H1 (cell line): ENCODE results near the gene VPREB1. TPM values are rescaled to one million over a fixed set of nuclear protein-coding genes. Genes with fewer than 3 reads are reported as not detected.
"Not testable (repeated sequence)": the region's sequence is repeated elsewhere in the genome, so short reads cannot be mapped to it uniquely, and the experiment has no call there.

Experiments used
- CTCF ChIA-PET: fragments of 300-600 bp; sonication (Branson Sonifier 250); formaldehyde crosslinking; loops from one replicate; lab custom pipeline; 2021; ENCODE audit not compliant: partially characterized antibody; lab: Charles Lee
- POLR2A ChIA-PET: fragments of 300-600 bp; sonication (Branson Sonifier 250); formaldehyde crosslinking; loops from one replicate; lab custom pipeline; 2021; ENCODE audit warnings: inconsistent platforms; ENCODE audit not compliant: partially characterized antibody; lab: Charles Lee
- DNase-seq, 2 experiments: peaks; one replicate each; pipeline versions ENCODE4 v3.0.0 to v3.0.0-alpha.2; 2010 to 2022; ENCODE audit warnings: low spot score in 2 of 2, low read depth in 1 of 2, mixed read lengths in 1 of 2
- FAIRE-seq: peaks from 2 replicates; lab custom pipeline; 2011; peaks lifted over from hg19 to GRCh38; lab: Jason Lieb, UNC
- H2AFZ ChIP-seq: 2 replicates; pipeline ENCODE4 v1.8.1; 2012; ENCODE audit warnings: low read length, inconsistent platforms
- H2AK5ac ChIP-seq: 2 replicates; pipeline ENCODE4 v1.6.1; 2013; ENCODE audit warnings: low read depth, low read length
- H2BK120ac ChIP-seq: replicated peaks from 2 replicates; pipeline ENCODE3; 2013; ENCODE audit warnings: low read depth, low read length, inconsistent platforms
- H2BK12ac ChIP-seq: 2 replicates; pipeline ENCODE4 v1.6.1; 2013; ENCODE audit warnings: low read depth, low read length
- H2BK15ac ChIP-seq: 2 replicates; pipeline ENCODE4 v1.6.1; 2013; ENCODE audit warnings: low read length
- H2BK20ac ChIP-seq: 2 replicates; pipeline ENCODE4 v1.6.1; 2013; ENCODE audit warnings: low read length
- H2BK5ac ChIP-seq: 2 replicates; pipeline ENCODE4 v1.6.1; 2013; ENCODE audit warnings: low read depth, low read length
- H3K14ac ChIP-seq: 2 replicates; pipeline ENCODE4 v1.6.1; 2013; ENCODE audit warnings: inconsistent platforms; ENCODE audit not compliant: insufficient read length
- H3K18ac ChIP-seq: 2 replicates; pipeline ENCODE4 v1.6.1; 2013; ENCODE audit warnings: low read length; ENCODE audit errors: extremely low read depth
- H3K23ac ChIP-seq: 2 replicates; pipeline ENCODE4 v1.6.1; 2013; ENCODE audit warnings: inconsistent platforms; ENCODE audit not compliant: insufficient read length
- H3K23me2 ChIP-seq: 2 replicates; pipeline ENCODE4 v1.6.1; 2013; ENCODE audit warnings: low read depth, low read length
- H3K27ac ChIP-seq: 2 replicates; pipeline ENCODE4 v1.6.1; 2011; ENCODE audit warnings: low read depth, low read length, inconsistent platforms
- H3K27me3 ChIP-seq, 4 experiments: replicated peaks in 1 of 4; 1 replicate in 1 of 4; 2 replicates in 3 of 4; pipeline versions ENCODE4 v1.6.1 to v1.8.1; 2011 to 2013; ENCODE audit warnings: low read length in 3 of 4, mild to moderate bottlenecking in 3 of 4, inconsistent platforms in 2 of 4, mixed read lengths in 2 of 4, moderate library complexity in 1 of 4; ENCODE audit not compliant: control insufficient read depth in 3 of 4, insufficient read depth in 3 of 4; ENCODE audit errors: extremely low read depth in 1 of 4
- H3K36me3 ChIP-seq, 4 experiments: 2 replicates each; pipeline versions ENCODE4 v1.6.1 to v1.8.1; 2011 to 2013; ENCODE audit warnings: mild to moderate bottlenecking in 4 of 4, low read length in 3 of 4, moderate library complexity in 2 of 4, control low read depth in 1 of 4, inconsistent platforms in 1 of 4; ENCODE audit not compliant: insufficient read depth in 4 of 4, control insufficient read depth in 2 of 4
- H3K4ac ChIP-seq: replicated peaks from 2 replicates; pipeline ENCODE3; 2013; ENCODE audit warnings: low read length, low read depth, mixed read lengths, inconsistent platforms; ENCODE audit not compliant: insufficient read length
- H3K4me1 ChIP-seq, 4 experiments: replicated peaks in 1 of 4; 1 replicate in 1 of 4; 2 replicates in 3 of 4; pipeline versions ENCODE4 v1.6.1 to v1.8.1; 2011 to 2013; ENCODE audit warnings: low read length in 3 of 4, inconsistent platforms in 2 of 4, mixed read lengths in 1 of 4; ENCODE audit not compliant: insufficient read depth in 4 of 4, control insufficient read depth in 3 of 4
- H3K4me2 ChIP-seq, 2 experiments: 2 replicates each; pipeline versions ENCODE4 v1.6.1 to v1.8.1; 2011 to 2013; ENCODE audit warnings: low read depth in 2 of 2, low read length in 2 of 2, control low read depth in 1 of 2, inconsistent platforms in 1 of 2, mild to moderate bottlenecking in 1 of 2; ENCODE audit not compliant: insufficient read depth in 1 of 2
- H3K4me3 ChIP-seq, 4 experiments: fragments of 200-600, 300-600 bp in 1 of 4; sonication (generic), shearing (Covaris generic), sonication (Bioruptor Twin) in 1 of 4; 2 replicates each; pipeline versions ENCODE4 v1.5.1 to v1.8.1; 2011 to 2016; ENCODE audit warnings: low read length in 4 of 4, low read depth in 3 of 4, control low read depth in 2 of 4, inconsistent platforms in 2 of 4, mild to moderate bottlenecking in 2 of 4, mixed read lengths in 1 of 4, moderate library complexity in 1 of 4; ENCODE audit not compliant: insufficient read depth in 2 of 4; ENCODE audit errors: extremely low read depth in 1 of 4
- H3K56ac ChIP-seq: replicated peaks from 2 replicates; pipeline ENCODE3; 2013; ENCODE audit warnings: low read depth, mild to moderate bottlenecking, mixed read lengths, low read length, inconsistent platforms; ENCODE audit not compliant: insufficient read length
- H3K79me1 ChIP-seq: 2 replicates; pipeline ENCODE4 v1.6.1; 2013; ENCODE audit warnings: low read depth, low read length, control low read depth
- H3K79me2 ChIP-seq, 2 experiments: 2 replicates each; pipeline versions ENCODE4 v1.6.1 to v1.8.1; 2012 to 2013; ENCODE audit warnings: low read length in 2 of 2, mild to moderate bottlenecking in 2 of 2, inconsistent platforms in 1 of 2; ENCODE audit not compliant: insufficient read depth in 2 of 2, control insufficient read depth in 1 of 2
- H3K9ac ChIP-seq, 4 experiments: replicated peaks in 1 of 4; 1 replicate in 1 of 4; 2 replicates in 3 of 4; pipeline versions ENCODE4 v1.6.1 to v1.8.1; 2011 to 2013; ENCODE audit warnings: low read depth in 3 of 4, low read length in 3 of 4, control low read depth in 2 of 4, mild to moderate bottlenecking in 2 of 4, moderate library complexity in 2 of 4, inconsistent platforms in 1 of 4; ENCODE audit errors: extremely low read depth in 1 of 4
- H3K9me3 ChIP-seq, 2 experiments: 2 replicates each; pipeline versions ENCODE4 v1.6.1 to v1.8.1; 2012 to 2013; ENCODE audit warnings: mild to moderate bottlenecking in 2 of 2, moderate library complexity in 2 of 2, control low read depth in 1 of 2, inconsistent platforms in 1 of 2, low read depth in 1 of 2, low read length in 1 of 2, mixed read lengths in 1 of 2; ENCODE audit not compliant: insufficient read depth in 2 of 2
- H4K20me1 ChIP-seq, 2 experiments: replicated peaks in 1 of 2; 2 replicates each; pipeline versions ENCODE3 to v1.8.1; 2011 to 2013; ENCODE audit warnings: inconsistent platforms in 2 of 2, low read length in 2 of 2, mild to moderate bottlenecking in 1 of 2; ENCODE audit not compliant: insufficient read depth in 2 of 2, control insufficient read depth in 1 of 2
- H4K5ac ChIP-seq: 2 replicates; pipeline ENCODE4 v1.6.1; 2013; ENCODE audit warnings: low read length, low read depth, mixed read lengths, inconsistent platforms; ENCODE audit not compliant: insufficient read length
- H4K8ac ChIP-seq: 2 replicates; pipeline ENCODE4 v1.8.0; 2013; ENCODE audit warnings: mild to moderate bottlenecking, moderate library complexity, low read length, inconsistent platforms; ENCODE audit not compliant: insufficient read depth; ENCODE audit errors: extremely low read depth
- H4K91ac ChIP-seq: replicated peaks from 2 replicates; pipeline ENCODE3; 2013; ENCODE audit warnings: low read length, mixed read lengths, inconsistent platforms; ENCODE audit not compliant: insufficient read length
- WGBS, 2 experiments: shearing (Covaris generic) in 1 of 2; methylation state at CpG; one replicate each; pipeline versions ENCODE4 v1.1.6 to v1.1.7; 2013 to 2015; ENCODE audit warnings: low lambda C conversion rate in 2 of 2, mixed read lengths in 2 of 2, inconsistent platforms in 1 of 2, low coverage in 1 of 2, missing lambda C conversion rate in 1 of 2; ENCODE audit not compliant: insufficient replicate concordance in 2 of 2, insufficient coverage in 1 of 2, insufficient read length in 1 of 2; ENCODE audit errors: extremely low coverage in 1 of 2, missing lambda C conversion rate in 1 of 2; 5-methylcytosine and 5-hydroxymethylcytosine counted together
- polyA plus RNA-seq, 7 experiments: library from polyadenylated mRNA; depleted of rRNA in 3 of 7; stranded (reverse) in 5 of 7; unstranded in 2 of 7; fragments of >200 nt in 5 of 7; fragments of 200-250 nt in 2 of 7; gene quantifications; 1 replicate in 5 of 7; 2 replicates in 1 of 7; 4 replicates in 1 of 7; pipeline versions ENCODE4 v1.2.1 to v1.2.3, GENCODE V29; 2011 to 2013; ENCODE audit warnings: missing spikeins in 2 of 7, mixed read lengths in 2 of 7
- total RNA-seq: library from RNA; stranded (reverse); fragmentation: NEBNext Ultra II Directional; extraction: Animal tissue kit (Norgen Biotek cat#: 25700); gene quantifications from 2 replicates; pipeline ENCODE4 v1.2.1, GENCODE V29; 2021

The VPREB1 gene
- total and polyA plus RNA-seq, 2 of the 8 experiments (the other 6 are each of a cell fraction or from before 2014, with no cell fraction given): not detected

- H3K56ac ChIP-seq, H3K4ac ChIP-seq, H3K36me3 ChIP-seq, H4K5ac ChIP-seq, H3K4me1 ChIP-seq, H2BK5ac ChIP-seq, FAIRE-seq, H3K23me2 ChIP-seq, H2BK20ac ChIP-seq, DNase-seq, H4K8ac ChIP-seq, H3K4me3 ChIP-seq, H3K27me3 ChIP-seq, H2BK12ac ChIP-seq, CTCF ChIA-PET, H2AK5ac ChIP-seq, H3K23ac ChIP-seq, H3K9ac ChIP-seq, H2BK15ac ChIP-seq, H3K27ac ChIP-seq, H4K91ac ChIP-seq, H3K18ac ChIP-seq, H2AFZ ChIP-seq, H2BK120ac ChIP-seq, H3K79me1 ChIP-seq, H3K14ac ChIP-seq, H3K79me2 ChIP-seq, H3K9me3 ChIP-seq, H4K20me1 ChIP-seq, POLR2A ChIA-PET, H3K4me2 ChIP-seq: not testable (repeated sequence)
- 84% methylated on average over 3 of the region's 3 CpGs; no CpG with 5 or more reads in 1 of the 2 experiments for WGBS, 2 experiments
Measured at GRCh38 chr22:22292656-22293055, 48.1 kb downstream of the VPREB1 start.

GRCh38 chr22:22293436-22293835 lies 48.9 kb downstream of the VPREB1 start:
- H4K5ac ChIP-seq, H2AFZ ChIP-seq, H3K4me1 ChIP-seq, H2BK15ac ChIP-seq, H3K27ac ChIP-seq, H3K56ac ChIP-seq, H3K36me3 ChIP-seq, H3K18ac ChIP-seq, CTCF ChIA-PET, H2AK5ac ChIP-seq, H4K91ac ChIP-seq, H3K23me2 ChIP-seq, FAIRE-seq, H3K4me2 ChIP-seq, H3K9me3 ChIP-seq, H3K79me2 ChIP-seq, H3K9ac ChIP-seq, H3K27me3 ChIP-seq, DNase-seq, H4K20me1 ChIP-seq, H4K8ac ChIP-seq, POLR2A ChIA-PET, H3K79me1 ChIP-seq, H2BK20ac ChIP-seq, H3K4me3 ChIP-seq, H3K23ac ChIP-seq, H2BK120ac ChIP-seq, H3K4ac ChIP-seq, H2BK12ac ChIP-seq, H3K14ac ChIP-seq, H2BK5ac ChIP-seq: not testable (repeated sequence)
- WGBS, 2 experiments: 91% methylated on average over 7 of the region's 7 CpGs; no CpG with 5 or more reads in 1 of the 2 experiments
